ENCODE data around the gene BCL11B.

The BCL11B gene

DNA sequence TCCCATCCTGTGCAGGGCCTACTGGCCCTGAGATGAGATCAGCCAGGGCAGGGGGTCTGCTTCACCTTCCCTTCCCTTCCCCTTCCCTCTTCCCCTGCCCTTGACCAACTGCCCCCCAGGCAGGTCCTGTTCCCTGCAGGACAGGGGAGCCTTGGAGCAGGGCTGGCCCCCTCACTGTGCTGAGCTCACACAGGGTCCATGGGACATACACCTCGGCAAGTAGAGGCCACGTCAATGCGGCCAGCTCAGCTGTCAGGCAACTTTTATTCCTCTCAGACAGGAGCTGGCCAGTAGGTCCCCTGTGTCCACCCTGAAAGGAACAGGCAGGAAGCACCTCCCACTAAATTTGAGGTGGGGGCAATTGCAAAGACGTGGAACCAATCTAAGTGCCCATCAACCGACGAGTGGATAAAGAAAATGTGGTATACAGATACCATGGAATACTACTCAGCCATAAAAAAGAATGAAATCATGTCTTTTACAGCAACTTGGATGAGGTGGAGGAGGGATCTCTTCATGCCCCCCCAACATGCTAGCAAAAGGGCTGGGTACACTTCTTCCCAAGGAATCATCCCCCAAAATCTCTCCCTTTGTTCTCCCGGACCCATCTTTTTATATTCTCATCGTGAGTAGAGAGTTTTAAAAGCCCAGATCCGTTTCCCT lies 148.7 kb downstream of the BCL11B start:
- DNase-seq, result no peak

DNA sequence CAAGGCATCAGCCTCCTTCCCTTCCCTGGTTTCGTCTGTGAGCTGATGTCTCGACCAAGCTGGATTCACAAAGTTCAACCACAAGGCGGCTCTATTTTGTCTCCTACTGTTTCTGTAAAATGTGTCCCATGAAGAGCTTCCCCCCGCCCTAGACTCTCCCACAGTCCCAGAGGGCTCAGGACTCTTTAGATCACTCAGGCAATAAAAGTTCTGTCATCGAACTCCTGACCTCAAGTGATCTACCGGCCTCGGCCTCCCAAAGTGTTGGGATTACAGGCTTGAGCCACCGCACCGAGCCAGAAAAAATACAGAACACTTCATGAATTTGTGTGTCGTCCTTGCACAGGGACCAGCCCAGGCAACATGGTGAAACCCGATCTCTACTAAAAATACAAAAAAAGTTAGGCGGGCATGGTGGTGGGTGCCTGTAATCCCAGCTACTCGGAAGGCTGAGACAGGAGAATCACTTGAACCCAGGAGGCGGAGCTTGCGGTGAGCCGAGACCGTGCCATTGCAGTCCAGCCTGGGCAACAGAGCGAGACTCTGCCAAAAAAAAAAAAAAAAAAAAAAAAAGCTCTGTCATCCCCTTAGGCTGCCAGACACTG lies 149.4 kb downstream of the BCL11B start:
- DNase-seq, result no peak

DNA sequence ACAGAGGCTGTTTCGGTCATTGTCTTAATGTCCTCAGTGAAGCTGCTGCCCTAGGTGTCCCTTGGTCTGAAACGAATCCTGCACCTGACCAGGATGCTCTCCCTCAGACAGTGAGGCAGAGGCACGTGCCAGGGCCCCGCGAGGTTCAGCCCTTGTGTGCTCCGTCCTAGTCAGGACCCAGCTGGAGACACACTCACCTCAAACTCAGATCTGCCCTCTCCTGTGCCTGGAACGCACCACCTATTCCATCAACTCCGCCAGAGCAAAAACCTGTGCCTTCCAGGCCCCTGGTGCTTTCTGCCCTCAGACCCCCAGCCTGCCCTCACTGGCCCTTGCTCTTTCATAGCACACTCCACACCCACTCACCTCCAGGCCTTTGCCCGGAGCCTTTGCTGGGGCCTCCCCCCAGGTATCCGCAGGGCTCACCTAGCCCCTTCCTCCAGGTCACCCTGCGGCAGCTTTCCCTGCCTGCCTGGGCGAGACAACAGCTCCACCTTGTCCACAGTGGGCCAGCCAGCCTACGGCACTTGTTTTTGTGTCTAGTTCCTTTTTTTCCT lies 150.6 kb downstream of the BCL11B start:
- no peak for DNase-seq

DNA sequence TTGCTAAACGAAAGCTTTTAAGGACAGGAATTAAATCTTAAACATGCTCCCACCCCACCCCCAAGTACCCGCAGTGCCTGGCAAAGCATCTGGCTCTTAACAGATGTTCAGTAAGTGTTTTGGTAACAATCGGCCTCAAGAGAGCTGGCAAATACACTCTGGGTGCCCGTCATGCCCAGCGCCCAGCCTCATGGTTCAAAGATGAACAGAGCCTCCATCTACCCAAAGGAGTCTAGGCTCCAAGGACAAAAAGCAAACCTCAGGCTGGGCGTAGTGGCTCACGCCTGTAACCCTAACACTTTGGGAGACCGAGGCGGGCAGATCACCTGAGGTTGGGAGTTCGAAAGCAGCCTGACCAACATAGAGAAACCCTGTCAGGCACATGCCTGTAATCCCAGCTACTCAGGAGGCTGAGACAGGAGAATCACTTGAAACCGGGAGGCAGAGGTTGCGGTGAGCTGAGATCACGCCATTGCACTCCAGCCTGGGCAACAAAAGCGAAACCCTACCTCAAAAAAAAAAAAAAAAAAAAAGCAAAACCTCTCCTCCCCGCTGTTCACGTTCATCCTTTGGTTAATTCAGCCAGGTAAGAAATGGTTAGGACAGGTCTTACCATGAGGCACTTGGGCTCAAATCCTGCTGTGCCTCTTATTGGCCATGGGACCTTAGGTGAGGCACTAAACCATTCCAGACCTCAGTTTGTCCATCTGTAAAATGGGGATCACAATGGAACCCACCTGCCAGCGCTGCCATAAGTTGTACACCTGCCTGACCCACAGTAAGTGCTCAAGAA lies 151.3 kb downstream of the BCL11B start:
- no peak for DNase-seq

DNA sequence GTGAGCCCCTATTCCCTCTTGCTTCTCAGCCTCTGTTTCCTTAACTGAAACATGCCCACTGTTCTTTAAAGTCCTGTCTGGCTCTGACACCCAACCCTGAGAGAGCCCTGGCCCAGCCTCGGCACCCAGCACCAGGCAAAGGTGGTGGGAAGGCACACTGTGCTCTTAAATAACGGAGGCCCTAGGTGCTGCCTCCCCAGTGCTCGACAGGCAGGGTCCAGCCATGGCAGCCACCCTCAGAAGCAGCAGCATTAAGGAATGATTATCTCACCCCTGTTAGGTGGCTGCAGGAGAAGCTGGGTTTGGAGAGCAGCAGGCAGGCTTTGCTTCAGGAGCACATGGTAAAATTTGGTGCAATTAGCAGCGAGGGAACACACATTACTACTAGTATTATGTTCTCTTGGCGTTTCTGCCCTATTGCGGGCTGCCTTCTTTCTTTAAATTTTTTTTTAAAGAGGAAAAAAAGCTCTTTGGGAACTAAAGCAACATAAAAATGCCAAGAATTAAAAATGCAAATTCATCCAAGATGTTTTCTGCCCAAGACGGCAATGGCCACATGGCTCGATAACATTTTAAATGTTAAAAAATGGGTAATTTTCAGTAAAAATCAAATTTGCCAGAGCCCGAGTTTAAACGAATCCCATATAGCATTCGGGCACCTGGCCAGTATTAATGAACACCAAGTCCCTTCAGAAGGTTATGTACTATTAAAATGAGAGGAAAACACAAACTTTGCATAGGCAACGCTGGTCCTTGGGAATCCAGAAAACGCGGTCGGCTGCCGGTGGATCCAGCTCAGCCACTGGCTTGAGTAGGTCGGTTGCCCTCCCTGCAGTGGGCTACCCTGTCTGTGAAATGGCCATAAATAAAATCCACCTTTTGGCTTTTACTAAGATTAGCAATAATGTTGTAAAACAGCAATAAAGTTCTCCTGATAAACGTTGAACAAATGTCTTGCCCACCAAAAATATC lies 152.2 kb downstream of the BCL11B start:
- DNase-seq, result no peak
